H1 (cell line): ENCODE data around the gene PITPNB. TPM values are rescaled to one million over a fixed set of nuclear protein-coding genes. Genes with fewer than 3 reads are reported as not detected.

Source experiments
- CTCF ChIA-PET: fragments of 300-600 bp; sonication (Branson Sonifier 250); formaldehyde crosslinking; loops from one replicate; lab custom pipeline; 2021; ENCODE audit not compliant: partially characterized antibody; lab: Charles Lee
- POLR2A ChIA-PET: fragments of 300-600 bp; sonication (Branson Sonifier 250); formaldehyde crosslinking; loops from one replicate; lab custom pipeline; 2021; ENCODE audit warnings: inconsistent platforms; ENCODE audit not compliant: partially characterized antibody; lab: Charles Lee
- DNase-seq, 2 experiments: peaks; one replicate each; pipeline versions ENCODE4 v3.0.0 to v3.0.0-alpha.2; 2010 to 2022; ENCODE audit warnings: low spot score in 2 of 2, low read depth in 1 of 2, mixed read lengths in 1 of 2
- FAIRE-seq: peaks from 2 replicates; lab custom pipeline; 2011; peaks lifted over from hg19 to GRCh38; lab: Jason Lieb, UNC
- H2AFZ ChIP-seq: 2 replicates; pipeline ENCODE4 v1.8.1; 2012; ENCODE audit warnings: low read length, inconsistent platforms
- H2AK5ac ChIP-seq: 2 replicates; pipeline ENCODE4 v1.6.1; 2013; ENCODE audit warnings: low read depth, low read length
- H2BK120ac ChIP-seq: replicated peaks from 2 replicates; pipeline ENCODE3; 2013; ENCODE audit warnings: low read depth, low read length, inconsistent platforms
- H2BK12ac ChIP-seq: 2 replicates; pipeline ENCODE4 v1.6.1; 2013; ENCODE audit warnings: low read depth, low read length
- H2BK15ac ChIP-seq: 2 replicates; pipeline ENCODE4 v1.6.1; 2013; ENCODE audit warnings: low read length
- H2BK20ac ChIP-seq: 2 replicates; pipeline ENCODE4 v1.6.1; 2013; ENCODE audit warnings: low read length
- H2BK5ac ChIP-seq: 2 replicates; pipeline ENCODE4 v1.6.1; 2013; ENCODE audit warnings: low read depth, low read length
- H3K14ac ChIP-seq: 2 replicates; pipeline ENCODE4 v1.6.1; 2013; ENCODE audit warnings: inconsistent platforms; ENCODE audit not compliant: insufficient read length
- H3K18ac ChIP-seq: 2 replicates; pipeline ENCODE4 v1.6.1; 2013; ENCODE audit warnings: low read length; ENCODE audit errors: extremely low read depth
- H3K23ac ChIP-seq: 2 replicates; pipeline ENCODE4 v1.6.1; 2013; ENCODE audit warnings: inconsistent platforms; ENCODE audit not compliant: insufficient read length
- H3K23me2 ChIP-seq: 2 replicates; pipeline ENCODE4 v1.6.1; 2013; ENCODE audit warnings: low read depth, low read length
- H3K27ac ChIP-seq: 2 replicates; pipeline ENCODE4 v1.6.1; 2011; ENCODE audit warnings: low read depth, low read length, inconsistent platforms
- H3K27me3 ChIP-seq, 4 experiments: replicated peaks in 1 of 4; 1 replicate in 1 of 4; 2 replicates in 3 of 4; pipeline versions ENCODE4 v1.6.1 to v1.8.1; 2011 to 2013; ENCODE audit warnings: low read length in 3 of 4, mild to moderate bottlenecking in 3 of 4, inconsistent platforms in 2 of 4, mixed read lengths in 2 of 4, moderate library complexity in 1 of 4; ENCODE audit not compliant: control insufficient read depth in 3 of 4, insufficient read depth in 3 of 4; ENCODE audit errors: extremely low read depth in 1 of 4
- H3K36me3 ChIP-seq, 4 experiments: 2 replicates each; pipeline versions ENCODE4 v1.6.1 to v1.8.1; 2011 to 2013; ENCODE audit warnings: mild to moderate bottlenecking in 4 of 4, low read length in 3 of 4, moderate library complexity in 2 of 4, control low read depth in 1 of 4, inconsistent platforms in 1 of 4; ENCODE audit not compliant: insufficient read depth in 4 of 4, control insufficient read depth in 2 of 4
- H3K4ac ChIP-seq: replicated peaks from 2 replicates; pipeline ENCODE3; 2013; ENCODE audit warnings: low read length, low read depth, mixed read lengths, inconsistent platforms; ENCODE audit not compliant: insufficient read length
- H3K4me1 ChIP-seq, 4 experiments: replicated peaks in 1 of 4; 1 replicate in 1 of 4; 2 replicates in 3 of 4; pipeline versions ENCODE4 v1.6.1 to v1.8.1; 2011 to 2013; ENCODE audit warnings: low read length in 3 of 4, inconsistent platforms in 2 of 4, mixed read lengths in 1 of 4; ENCODE audit not compliant: insufficient read depth in 4 of 4, control insufficient read depth in 3 of 4
- H3K4me2 ChIP-seq, 2 experiments: 2 replicates each; pipeline versions ENCODE4 v1.6.1 to v1.8.1; 2011 to 2013; ENCODE audit warnings: low read depth in 2 of 2, low read length in 2 of 2, control low read depth in 1 of 2, inconsistent platforms in 1 of 2, mild to moderate bottlenecking in 1 of 2; ENCODE audit not compliant: insufficient read depth in 1 of 2
- H3K4me3 ChIP-seq, 4 experiments: fragments of 200-600, 300-600 bp in 1 of 4; sonication (generic), shearing (Covaris generic), sonication (Bioruptor Twin) in 1 of 4; 2 replicates each; pipeline versions ENCODE4 v1.5.1 to v1.8.1; 2011 to 2016; ENCODE audit warnings: low read length in 4 of 4, low read depth in 3 of 4, control low read depth in 2 of 4, inconsistent platforms in 2 of 4, mild to moderate bottlenecking in 2 of 4, mixed read lengths in 1 of 4, moderate library complexity in 1 of 4; ENCODE audit not compliant: insufficient read depth in 2 of 4; ENCODE audit errors: extremely low read depth in 1 of 4
- H3K56ac ChIP-seq: replicated peaks from 2 replicates; pipeline ENCODE3; 2013; ENCODE audit warnings: low read depth, mild to moderate bottlenecking, mixed read lengths, low read length, inconsistent platforms; ENCODE audit not compliant: insufficient read length
- H3K79me1 ChIP-seq: 2 replicates; pipeline ENCODE4 v1.6.1; 2013; ENCODE audit warnings: low read depth, low read length, control low read depth
- H3K79me2 ChIP-seq, 2 experiments: 2 replicates each; pipeline versions ENCODE4 v1.6.1 to v1.8.1; 2012 to 2013; ENCODE audit warnings: low read length in 2 of 2, mild to moderate bottlenecking in 2 of 2, inconsistent platforms in 1 of 2; ENCODE audit not compliant: insufficient read depth in 2 of 2, control insufficient read depth in 1 of 2
- H3K9ac ChIP-seq, 4 experiments: replicated peaks in 1 of 4; 1 replicate in 1 of 4; 2 replicates in 3 of 4; pipeline versions ENCODE4 v1.6.1 to v1.8.1; 2011 to 2013; ENCODE audit warnings: low read depth in 3 of 4, low read length in 3 of 4, control low read depth in 2 of 4, mild to moderate bottlenecking in 2 of 4, moderate library complexity in 2 of 4, inconsistent platforms in 1 of 4; ENCODE audit errors: extremely low read depth in 1 of 4
- H3K9me3 ChIP-seq, 2 experiments: 2 replicates each; pipeline versions ENCODE4 v1.6.1 to v1.8.1; 2012 to 2013; ENCODE audit warnings: mild to moderate bottlenecking in 2 of 2, moderate library complexity in 2 of 2, control low read depth in 1 of 2, inconsistent platforms in 1 of 2, low read depth in 1 of 2, low read length in 1 of 2, mixed read lengths in 1 of 2; ENCODE audit not compliant: insufficient read depth in 2 of 2
- H4K20me1 ChIP-seq, 2 experiments: replicated peaks in 1 of 2; 2 replicates each; pipeline versions ENCODE3 to v1.8.1; 2011 to 2013; ENCODE audit warnings: inconsistent platforms in 2 of 2, low read length in 2 of 2, mild to moderate bottlenecking in 1 of 2; ENCODE audit not compliant: insufficient read depth in 2 of 2, control insufficient read depth in 1 of 2
- H4K5ac ChIP-seq: 2 replicates; pipeline ENCODE4 v1.6.1; 2013; ENCODE audit warnings: low read length, low read depth, mixed read lengths, inconsistent platforms; ENCODE audit not compliant: insufficient read length
- H4K8ac ChIP-seq: 2 replicates; pipeline ENCODE4 v1.8.0; 2013; ENCODE audit warnings: mild to moderate bottlenecking, moderate library complexity, low read length, inconsistent platforms; ENCODE audit not compliant: insufficient read depth; ENCODE audit errors: extremely low read depth
- H4K91ac ChIP-seq: replicated peaks from 2 replicates; pipeline ENCODE3; 2013; ENCODE audit warnings: low read length, mixed read lengths, inconsistent platforms; ENCODE audit not compliant: insufficient read length
- KDM4A ChIP-seq: IDR thresholded peaks from one replicate; pipeline ENCODE4 v1.7.1; 2012; ENCODE audit warnings: low read depth, mild to moderate bottlenecking, moderate library complexity, low read length, inconsistent platforms; ENCODE audit not compliant: severe bottlenecking
- RFX5 ChIP-seq: IDR thresholded peaks from 2 replicates; pipeline ENCODE4 v1.6.1; 2011; ENCODE audit warnings: low read depth, low read length, improper control_type of control experiment, borderline replicate concordance
- ZNF274 ChIP-seq: IDR thresholded peaks from 2 replicates; pipeline ENCODE4 v1.7.0; 2012; ENCODE audit warnings: low read length, borderline replicate concordance; ENCODE audit errors: extremely low read depth
- WGBS, 2 experiments: shearing (Covaris generic) in 1 of 2; methylation state at CpG; one replicate each; pipeline versions ENCODE4 v1.1.6 to v1.1.7; 2013 to 2015; ENCODE audit warnings: low lambda C conversion rate in 2 of 2, mixed read lengths in 2 of 2, inconsistent platforms in 1 of 2, low coverage in 1 of 2, missing lambda C conversion rate in 1 of 2; ENCODE audit not compliant: insufficient replicate concordance in 2 of 2, insufficient coverage in 1 of 2, insufficient read length in 1 of 2; ENCODE audit errors: extremely low coverage in 1 of 2, missing lambda C conversion rate in 1 of 2; 5-methylcytosine and 5-hydroxymethylcytosine counted together
- polyA plus RNA-seq, 7 experiments: library from polyadenylated mRNA; depleted of rRNA in 3 of 7; stranded (reverse) in 5 of 7; unstranded in 2 of 7; fragments of >200 nt in 5 of 7; fragments of 200-250 nt in 2 of 7; gene quantifications; 1 replicate in 5 of 7; 2 replicates in 1 of 7; 4 replicates in 1 of 7; pipeline versions ENCODE4 v1.2.1 to v1.2.3, GENCODE V29; 2011 to 2013; ENCODE audit warnings: missing spikeins in 2 of 7, mixed read lengths in 2 of 7
- total RNA-seq: library from RNA; stranded (reverse); fragmentation: NEBNext Ultra II Directional; extraction: Animal tissue kit (Norgen Biotek cat#: 25700); gene quantifications from 2 replicates; pipeline ENCODE4 v1.2.1, GENCODE V29; 2021

The PITPNB gene
- total and polyA plus RNA-seq, 2 of the 8 experiments (the other 6 are each of a cell fraction or from before 2014, with no cell fraction given) = 24.6 to 89.3 TPM

DNA sequence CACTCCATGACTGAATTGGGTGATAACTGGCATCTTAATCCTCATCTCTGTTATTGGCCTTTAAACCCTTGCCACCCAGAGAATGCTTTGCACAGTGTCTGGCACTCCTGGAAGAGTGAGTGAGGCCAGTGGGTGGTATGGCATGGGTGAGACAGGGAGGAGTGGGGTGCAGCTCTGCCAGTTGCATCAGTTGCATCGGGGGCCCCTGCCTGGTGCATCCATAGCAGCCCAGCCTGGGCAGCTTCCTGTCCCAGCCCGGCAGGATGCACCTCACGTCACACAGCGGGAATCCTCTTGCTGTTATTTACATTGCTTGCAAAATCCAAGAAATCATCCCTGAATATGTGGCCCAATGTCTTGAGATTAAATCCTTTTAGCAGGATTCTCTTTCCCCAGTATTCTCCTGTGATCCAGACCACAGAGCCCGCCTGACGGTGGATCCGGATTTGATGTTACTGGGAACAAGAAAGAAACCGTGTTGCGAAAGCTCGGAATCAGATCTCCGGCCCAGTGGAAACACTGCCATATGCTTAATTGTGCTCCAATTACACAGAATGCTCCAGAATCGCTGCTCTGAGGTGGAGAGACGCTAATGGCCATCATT lies 79.9 kb downstream of the PITPNB start:
- Histone ChIP-seq H2BK5ac (0 out of 2 replicates have a peak overlapping the region, but pooled peaks have one; percentile 18), H4K5ac (no peak overlapping the region), H2AFZ (no peak overlapping the region), H3K56ac (no peak overlapping the region), H4K91ac (no peak overlapping the region), H3K14ac (no peak overlapping the region), H2BK15ac (no peak overlapping the region; the same call in 1 of the 2 replicates), H4K20me1 (no peaks in the 10 kb centered on the region), H2BK20ac (no peak overlapping the region), H3K4ac (no peak overlapping the region), H3K79me1 (no peaks in the 10 kb centered on the region), H4K8ac (no peak overlapping the region), H2AK5ac (no peak overlapping the region), H3K4me1 (peaks cover 3 to 12% (median 6%) of the 10 kb centered on the region in 4 experiments), H3K27me3 (no peaks in the 10 kb centered on the region), H3K18ac (no peak overlapping the region), H3K23me2 (no peaks in the 10 kb centered on the region), H3K4me3 (no peak overlapping the region), H3K4me2 (no peak overlapping the region), H3K9ac (no peak overlapping the region), H3K9me3 (peaks cover 0 to 3% of the 10 kb centered on the region in 2 experiments; a peak in 1 of 4 replicates), H2BK120ac (no peak overlapping the region), H3K27ac (no peak overlapping the region), H3K79me2 (no peaks in the 10 kb centered on the region), H3K36me3 (no peaks in the 10 kb centered on the region), H3K23ac (no peak overlapping the region), H2BK12ac (no peak overlapping the region)
- 86% methylated on average over 13 of the region's 13 CpGs; no CpG with 5 or more reads in 1 of the 2 experiments for WGBS, 2 experiments
- TF ChIP-seq ZNF274 (no peak), RFX5 (no peak), KDM4A (no peak)
- FAIRE-seq (no peak), DNase-seq (no peak)
- POLR2A ChIA-PET = interaction anchor here (1.4 to 1.5 kb wide), 2 partner anchors 11 to 168 kb away, joined by 4 to 5 read pairs; no protein-coding TSS in a partner anchor
- CTCF ChIA-PET = interaction anchor here (0.6 to 2.1 kb wide), 5 partner anchors 8 to 42 kb away, joined by 4 to 13 read pairs (median 4); no protein-coding TSS in a partner anchor
